Measurements from ENCODE around the gene THAP6. TPM values are rescaled to one million over a fixed set of nuclear protein-coding genes. Genes with fewer than 3 reads are reported as not detected.

The THAP6 gene
- total and polyA plus RNA-seq, 2 of the 8 experiments (the other 6 are each of a cell fraction or from before 2014, with no cell fraction given), result 3.3 to 9.7 TPM

GRCh38 chr4:75561789-75562188, 47.5 kb downstream of the THAP6 start (continued):
- TF ChIP-seq CHD7 (IDR thresholded peaks at IDR 0.05; ENCODE audit: insufficient replicate concordance, low read length) (no peak), TAF1 (IDR thresholded peaks at IDR 0.05; ENCODE audit: low read depth, low read length) (no peak), KDM5A (IDR thresholded peaks at IDR 0.05; ENCODE audit: low read length) (no peak), TBP (IDR thresholded peaks at IDR 0.05; ENCODE audit: low read depth, low read length) (no peak), CTBP2 (IDR thresholded peaks at IDR 0.05; ENCODE audit: borderline replicate concordance, insufficient read depth, insufficient read length, low read length) (no peak), E2F6 (IDR thresholded peaks at IDR 0.05) (no peak), RNF2 (IDR thresholded peaks at IDR 0.05; ENCODE audit: borderline replicate concordance, low read depth, low read length, missing control alignments, poor library complexity, severe bottlenecking) (no peak), SP1 (IDR thresholded peaks at IDR 0.05; ENCODE audit: low read depth, low read length) (peak; percentile 47; the same call in 1 of the 2 replicates), GABPA (IDR thresholded peaks at IDR 0.05; ENCODE audit: borderline replicate concordance, insufficient read depth, low read length) (no peak), RXRA (IDR thresholded peaks at IDR 0.05; ENCODE audit: insufficient read depth, low read depth, low read length) (no peak), CREB1 (IDR thresholded peaks at IDR 0.05) (0 out of 2 replicates have a peak, but pooled peaks have one; percentile 43)
